Mononuclear cell (primary cell): ENCODE data around the gene MGLL. TPM values are rescaled to one million over a fixed set of nuclear protein-coding genes. Genes with fewer than 3 reads are reported as not detected.

ENCODE experiments used
- H3K27me3 ChIP-seq: 2 replicates; pipeline ENCODE4 v1.6.0; 2011; ENCODE audit warnings: low read length, control low read depth; ENCODE audit not compliant: insufficient read depth
- H3K4me1 ChIP-seq: 2 replicates; pipeline ENCODE4 v1.5.1; 2011; ENCODE audit warnings: mild to moderate bottlenecking, low read length, control low read depth; ENCODE audit not compliant: insufficient read depth
- H3K4me3 ChIP-seq: 2 replicates; pipeline ENCODE4 v1.5.1; 2011; ENCODE audit warnings: mild to moderate bottlenecking, low read length, moderate library complexity
- H3K9me3 ChIP-seq: 2 replicates; pipeline ENCODE4 v1.5.1; 2011; ENCODE audit warnings: low read depth, mild to moderate bottlenecking, control low read depth, low read length
- total RNA-seq: library from RNA; depleted of rRNA; stranded (reverse); fragments of >200 nt; gene quantifications from one replicate; pipeline ENCODE4 v1.2.3, GENCODE V29; 2012

Gene MGLL
- total RNA-seq, 1 donor, result 10.7 TPM

DNA sequence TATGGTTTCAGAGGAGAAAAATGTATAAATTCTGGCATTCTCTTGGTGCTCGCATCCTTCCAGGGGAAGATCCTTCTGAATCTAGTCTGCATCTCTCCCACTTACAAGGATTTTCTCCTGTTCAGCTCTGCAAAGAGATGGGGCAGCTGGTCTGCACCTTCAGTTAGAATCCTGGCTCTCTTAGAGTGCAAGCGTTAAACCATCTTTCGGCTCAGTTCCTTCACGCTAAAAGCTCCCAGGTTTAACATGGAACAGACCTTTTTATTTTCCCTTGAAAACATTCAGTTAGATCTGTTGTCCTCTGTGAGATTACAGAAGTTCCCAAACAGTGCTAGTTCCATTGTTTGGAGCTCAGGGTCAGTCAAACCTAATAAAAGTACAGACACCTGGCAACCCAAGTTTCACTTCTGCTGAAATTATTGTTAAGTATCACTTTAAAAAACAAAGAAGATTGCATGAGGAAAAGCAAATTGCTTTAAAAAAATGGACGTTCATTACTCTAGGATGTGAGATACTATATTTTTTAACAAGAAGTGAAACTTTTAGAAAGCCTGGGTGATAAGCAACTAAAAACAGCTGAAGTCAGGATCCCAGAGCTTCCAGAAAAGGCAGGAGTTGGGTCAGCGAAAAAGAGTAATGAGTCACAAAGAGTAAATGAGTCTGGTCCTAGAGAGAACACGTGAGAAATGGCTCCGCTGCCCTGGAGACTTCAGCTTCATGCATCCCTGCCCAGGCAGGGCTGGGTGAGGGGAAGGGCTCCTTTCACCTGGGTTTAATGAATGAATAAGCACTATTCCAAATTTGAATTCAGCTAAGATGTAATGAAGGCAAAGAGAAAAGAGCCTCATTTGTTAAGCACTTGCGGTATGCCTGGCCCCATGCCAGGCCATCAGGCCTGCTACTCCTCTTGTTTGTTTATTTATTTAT is 86.3 kb downstream of the MGLL start:
- Histone ChIP-seq H3K27me3 (no peaks in the 10 kb centered on the region), H3K4me1 (peaks cover 55% of the 10 kb centered on the region), H3K9me3 (no peaks in the 10 kb centered on the region), H3K4me3 (no peak overlapping the region)

DNA sequence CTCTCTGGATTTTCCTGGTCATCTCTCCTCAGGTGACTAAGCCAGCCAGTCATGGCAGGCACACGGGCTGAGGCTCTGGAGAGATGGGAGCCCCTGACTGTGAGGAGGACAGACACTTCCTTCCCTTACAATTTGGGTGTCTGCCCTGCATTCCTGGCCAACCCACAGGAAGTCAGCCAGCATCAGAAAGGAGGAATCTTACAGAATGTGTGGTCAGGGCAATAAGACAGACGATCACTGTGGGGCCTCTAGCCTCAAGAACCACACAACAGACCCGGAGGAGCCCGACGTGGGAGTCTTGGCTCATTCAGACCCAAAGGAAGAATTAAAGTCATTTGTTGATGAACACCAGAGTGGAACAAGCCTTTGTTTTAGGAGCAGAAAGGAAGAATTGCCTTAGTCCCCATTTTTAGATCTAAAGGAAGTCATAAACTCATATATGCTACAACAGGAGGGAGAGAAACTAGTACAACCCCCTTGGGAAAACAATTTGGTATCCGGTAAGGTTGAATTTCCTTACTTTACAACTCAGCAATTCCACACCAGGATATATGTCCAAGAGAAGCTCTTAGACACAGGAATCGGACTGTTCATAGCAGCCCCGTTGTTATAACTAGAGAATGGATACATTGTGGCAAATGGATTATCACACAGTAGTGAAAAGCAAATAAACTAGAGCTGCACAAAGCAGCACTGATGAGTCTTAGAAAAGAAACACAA is 87.4 kb downstream of the MGLL start:
- Histone ChIP-seq H3K27me3 (no peaks in the 10 kb centered on the region), H3K9me3 (no peaks in the 10 kb centered on the region), H3K4me1 (peaks cover 65% of the 10 kb centered on the region), H3K4me3 (no peak overlapping the region)

DNA sequence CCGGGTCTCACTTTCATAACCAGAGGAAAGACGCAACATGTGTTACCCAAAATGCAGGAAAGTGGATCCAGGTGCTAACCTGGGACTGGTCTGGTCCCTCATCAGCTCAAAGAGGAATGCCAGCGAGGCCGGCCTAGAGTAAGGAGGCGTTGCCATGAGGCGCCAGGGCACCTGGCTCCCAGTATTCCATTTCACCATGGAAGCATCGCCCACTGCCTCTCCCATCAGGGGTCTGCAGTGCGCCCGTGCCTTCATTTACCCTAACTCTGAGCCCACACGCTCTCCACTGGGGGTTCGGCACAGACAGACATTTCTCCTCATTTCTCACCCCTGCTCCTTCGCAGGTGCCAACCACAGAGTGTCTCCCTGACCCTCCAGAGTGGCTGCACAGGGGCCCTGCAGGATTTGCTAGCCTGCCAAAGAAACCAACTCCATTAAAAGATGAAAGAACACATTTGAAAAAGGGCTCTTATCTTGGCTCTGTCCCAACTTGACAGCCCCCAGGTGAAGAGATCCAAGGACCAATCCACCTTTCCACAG is 88.1 kb downstream of the MGLL start:
- no peaks in the 10 kb centered on the region for H3K27me3 ChIP-seq
- H3K9me3 ChIP-seq, result no peaks in the 10 kb centered on the region
- no peak overlapping the region for H3K4me3 ChIP-seq
- peaks cover 71% of the 10 kb centered on the region for H3K4me1 ChIP-seq

DNA sequence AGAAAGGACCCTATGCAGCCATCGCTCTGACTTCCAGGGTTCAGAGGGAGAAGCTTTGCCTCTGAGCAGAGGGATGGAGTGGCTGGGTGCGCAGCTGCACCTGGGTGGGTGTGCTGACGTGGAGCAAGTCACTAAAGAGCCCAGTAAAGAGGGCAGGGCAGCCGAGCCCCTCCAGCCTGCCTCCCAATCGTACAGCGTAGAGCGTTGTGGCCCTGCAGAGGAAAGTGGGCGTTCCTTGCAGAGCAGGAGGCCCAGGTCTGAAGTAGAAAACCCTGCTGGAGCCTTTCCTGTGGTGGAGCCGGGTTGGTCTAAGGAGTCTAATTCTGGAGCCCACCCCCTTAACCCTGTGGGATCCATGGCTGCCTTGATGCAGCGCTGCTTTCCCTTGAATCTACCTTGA is 88.5 kb downstream of the MGLL start:
- Histone ChIP-seq H3K27me3 (no peaks in the 10 kb centered on the region), H3K9me3 (no peaks in the 10 kb centered on the region), H3K4me1 (peaks cover 75% of the 10 kb centered on the region), H3K4me3 (no peak overlapping the region)

DNA sequence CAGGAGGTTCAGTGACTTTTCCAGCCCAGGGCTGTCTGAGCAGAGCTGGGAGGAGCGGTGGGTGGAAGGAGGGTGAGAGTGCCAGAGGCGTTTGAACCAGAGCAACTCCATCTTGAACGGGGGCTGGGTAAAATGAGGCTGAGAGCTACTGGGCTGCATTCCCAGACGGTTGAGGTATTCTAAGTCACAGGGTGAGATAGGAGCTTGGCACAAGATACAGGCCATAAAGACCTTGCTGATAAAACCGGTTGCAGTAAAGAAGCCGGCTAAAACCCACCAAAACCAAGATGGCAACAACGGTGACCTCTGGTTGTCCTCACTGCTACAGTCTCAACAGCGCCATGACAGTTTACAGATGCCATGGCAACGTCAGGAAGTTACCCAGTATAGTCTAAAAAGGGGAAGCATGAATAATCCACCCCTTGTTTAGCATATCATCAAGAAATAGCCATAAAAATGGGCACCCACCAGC is 89.4 kb downstream of the MGLL start:
- Histone ChIP-seq H3K4me1 (peaks cover 67% of the 10 kb centered on the region), H3K4me3 (no peak overlapping the region), H3K9me3 (no peaks in the 10 kb centered on the region), H3K27me3 (no peaks in the 10 kb centered on the region)

DNA sequence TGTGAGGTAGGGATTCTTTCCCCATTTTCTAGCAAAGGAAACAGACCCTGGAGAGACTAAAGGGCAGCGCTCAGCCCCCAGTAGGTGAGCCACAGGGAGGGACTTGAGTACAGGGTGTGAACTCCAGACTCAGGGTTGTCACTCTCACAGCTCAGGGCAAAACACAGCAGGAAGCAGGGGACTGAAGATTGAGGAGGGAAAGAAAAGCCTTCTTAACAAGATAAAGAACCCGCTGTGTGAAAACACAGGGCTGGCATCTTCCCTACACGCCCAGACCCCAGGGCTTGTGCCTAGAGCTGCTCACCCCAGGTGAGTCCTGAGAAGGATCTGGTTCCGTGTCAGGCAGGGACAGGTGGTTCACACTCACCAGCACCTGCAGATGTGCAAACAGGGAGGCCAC is 90.0 kb downstream of the MGLL start:
- H3K4me1 ChIP-seq, result peaks cover 61% of the 10 kb centered on the region
- no peaks in the 10 kb centered on the region for H3K27me3 ChIP-seq
- no peak overlapping the region for H3K4me3 ChIP-seq
- H3K9me3 ChIP-seq, result no peaks in the 10 kb centered on the region

DNA sequence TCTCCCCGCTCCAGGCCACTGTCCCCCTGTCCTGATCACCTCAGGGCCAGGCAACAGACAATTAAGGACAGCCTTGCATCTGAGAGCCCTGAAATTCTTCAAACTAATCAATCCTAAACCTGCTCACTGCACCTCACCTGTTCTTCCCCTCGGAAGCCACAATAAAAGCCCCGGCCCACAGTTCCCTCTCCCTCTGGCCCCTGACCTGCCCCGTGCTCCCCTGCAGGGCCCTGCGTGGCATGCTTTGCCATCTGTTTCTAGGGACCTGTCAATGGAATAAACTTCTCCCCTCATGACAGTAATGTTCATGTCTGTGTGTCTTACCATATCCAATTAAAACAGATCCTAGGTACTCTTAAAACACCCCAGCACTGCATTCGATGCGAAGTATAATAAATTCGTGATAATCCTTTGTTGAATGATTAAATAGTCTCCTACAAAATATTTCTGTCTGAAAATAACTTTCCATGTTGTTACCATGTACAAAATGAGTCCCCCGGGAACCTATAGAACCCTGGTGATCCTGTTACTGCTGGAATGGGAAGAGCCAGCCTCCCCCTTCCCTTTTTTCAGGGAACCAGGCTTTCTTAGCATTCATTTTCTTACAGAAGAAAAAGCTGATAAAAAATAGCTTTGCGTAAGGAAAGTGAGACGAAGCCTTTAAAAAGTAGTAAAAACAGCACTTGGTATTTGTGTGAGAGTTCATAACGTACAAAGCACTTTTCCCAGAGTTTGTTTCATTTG is 90.6 kb downstream of the MGLL start:
- Histone ChIP-seq H3K4me3 (no peak overlapping the region), H3K27me3 (no peaks in the 10 kb centered on the region), H3K4me1 (peaks cover 55% of the 10 kb centered on the region), H3K9me3 (no peaks in the 10 kb centered on the region)

DNA sequence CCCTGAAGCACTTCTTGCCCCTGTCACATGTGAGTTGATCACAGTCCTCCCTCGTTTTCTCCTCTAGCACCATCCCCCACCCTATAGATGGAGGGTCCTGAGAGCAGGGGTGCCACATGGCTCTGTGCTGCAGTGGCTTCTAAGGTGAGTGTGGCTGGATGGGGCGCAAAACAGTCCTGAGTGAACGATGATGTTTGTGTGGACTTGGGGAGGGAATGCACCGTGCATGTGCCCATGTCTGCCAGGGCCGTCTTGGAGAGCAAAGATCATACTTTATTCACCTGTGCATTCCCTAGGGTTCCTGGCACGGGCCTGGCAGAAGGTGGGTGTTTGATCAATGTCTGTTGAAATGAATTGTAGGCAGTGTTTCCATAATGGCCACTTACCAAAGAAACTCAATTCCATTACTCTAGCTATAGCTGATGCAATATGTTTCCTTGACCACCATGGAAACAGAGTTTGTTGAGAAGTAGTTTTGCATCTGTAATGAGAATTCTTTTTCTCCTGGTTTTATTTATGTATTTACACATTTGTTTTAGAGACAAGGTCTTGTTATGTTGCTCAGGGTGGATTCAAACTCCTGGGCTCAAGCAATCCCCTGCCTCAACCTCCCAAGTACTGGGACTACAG is 91.5 kb downstream of the MGLL start:
- Histone ChIP-seq H3K9me3 (no peaks in the 10 kb centered on the region), H3K4me3 (no peak overlapping the region), H3K27me3 (no peaks in the 10 kb centered on the region), H3K4me1 (peaks cover 47% of the 10 kb centered on the region)

DNA sequence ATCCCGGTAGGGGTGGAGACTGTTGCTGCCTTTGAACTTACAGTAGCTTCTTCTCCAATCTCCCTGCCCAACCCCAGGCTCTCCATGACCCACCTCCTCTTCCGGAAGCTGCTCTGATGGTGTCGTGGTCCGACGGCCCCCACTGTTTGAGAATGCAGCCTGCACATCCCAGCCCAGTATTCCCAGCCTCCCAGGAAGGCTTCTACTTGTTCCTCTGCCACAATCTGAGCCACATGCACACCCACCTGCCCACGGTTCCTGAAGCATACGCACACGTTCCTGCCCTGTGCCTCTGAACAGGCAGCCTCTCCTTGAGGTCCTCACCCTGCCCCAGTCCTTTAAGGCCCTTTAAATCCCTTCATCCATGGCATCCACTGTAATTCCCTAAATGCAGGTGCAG is 92.1 kb downstream of the MGLL start:
- Histone ChIP-seq H3K4me1 (peaks cover 41% of the 10 kb centered on the region), H3K4me3 (no peak overlapping the region), H3K27me3 (no peaks in the 10 kb centered on the region), H3K9me3 (no peaks in the 10 kb centered on the region)

DNA sequence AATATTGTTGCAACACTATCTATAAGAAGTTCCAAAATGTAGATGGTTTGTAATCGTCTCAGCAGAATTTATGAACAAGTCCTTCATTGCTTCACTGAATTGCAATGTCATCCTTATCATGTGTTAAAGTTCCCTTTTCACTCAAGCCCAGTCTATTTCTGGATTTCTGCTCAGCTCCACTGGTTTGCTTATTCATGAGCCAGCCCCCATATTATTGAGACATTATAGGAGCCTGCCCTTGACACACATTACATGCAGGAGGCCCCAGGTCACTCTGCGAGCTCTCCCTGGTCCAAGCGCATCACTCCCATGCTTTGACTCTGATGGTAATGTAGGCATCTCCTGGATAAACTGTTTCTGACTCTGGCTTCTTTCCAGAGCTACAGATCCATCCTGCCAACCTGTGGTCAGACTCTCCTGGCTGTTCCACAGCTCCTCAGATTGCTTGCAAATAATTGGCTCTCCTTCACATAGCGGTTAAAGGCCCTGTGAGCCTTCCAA is 92.7 kb downstream of the MGLL start:
- H3K4me3 ChIP-seq, result no peak overlapping the region
- no peaks in the 10 kb centered on the region for H3K27me3 ChIP-seq
- H3K9me3 ChIP-seq, result no peaks in the 10 kb centered on the region
- H3K4me1 ChIP-seq, result peaks cover 35% of the 10 kb centered on the region

DNA sequence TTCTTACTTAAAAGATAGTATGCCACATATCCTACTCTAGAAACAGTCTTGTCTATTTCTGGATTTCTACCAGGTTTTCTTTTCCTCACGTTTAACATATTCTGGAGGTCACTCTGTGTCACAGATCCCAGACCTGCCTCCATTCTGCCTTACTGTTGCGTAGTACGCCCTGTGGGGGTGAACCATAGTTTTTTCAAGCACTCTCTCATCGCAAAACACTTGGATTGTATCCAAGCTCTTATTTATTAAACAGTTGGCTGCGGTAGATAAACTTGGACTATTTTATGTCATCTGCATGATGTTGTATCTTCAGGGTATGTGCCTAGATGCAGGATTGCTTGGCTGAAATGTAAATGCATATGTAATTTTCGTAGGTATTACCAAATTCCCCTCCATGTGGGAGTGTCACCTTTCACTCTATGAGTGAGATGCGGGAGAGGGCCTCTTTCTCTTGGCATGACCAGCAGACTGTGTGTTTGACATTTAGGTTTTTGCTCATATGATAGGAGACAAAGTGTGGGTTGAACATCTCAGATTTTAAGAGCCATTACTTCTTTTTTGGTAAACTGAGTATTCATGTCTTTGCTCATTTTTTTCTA is 93.8 kb downstream of the MGLL start:
- no peaks in the 10 kb centered on the region for H3K27me3 ChIP-seq
- no peak overlapping the region for H3K4me3 ChIP-seq
- H3K4me1 ChIP-seq, result peaks cover 24% of the 10 kb centered on the region
- H3K9me3 ChIP-seq, result no peaks in the 10 kb centered on the region

DNA sequence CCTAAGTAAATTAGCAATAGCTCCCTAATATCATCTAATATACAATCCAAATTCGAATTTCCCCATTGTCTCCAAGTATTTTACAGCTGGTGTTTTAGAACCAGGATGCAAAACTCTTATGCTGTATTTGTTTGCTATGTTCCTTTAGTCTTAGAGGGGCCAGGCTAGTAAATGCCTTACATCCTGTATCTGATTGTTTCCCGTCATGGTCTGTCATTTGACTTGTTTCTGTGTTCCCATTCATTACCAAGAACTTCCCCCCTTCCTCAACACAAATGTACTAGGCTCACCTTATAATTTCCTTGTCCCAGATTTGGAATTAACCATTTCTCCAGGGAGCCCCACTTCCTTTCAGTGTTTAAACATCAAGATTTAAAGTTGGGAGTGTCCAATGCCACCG is 95.4 kb downstream of the MGLL start:
- Histone ChIP-seq H3K4me1 (peaks cover 20% of the 10 kb centered on the region), H3K4me3 (no peak overlapping the region), H3K9me3 (no peaks in the 10 kb centered on the region), H3K27me3 (no peaks in the 10 kb centered on the region)

DNA sequence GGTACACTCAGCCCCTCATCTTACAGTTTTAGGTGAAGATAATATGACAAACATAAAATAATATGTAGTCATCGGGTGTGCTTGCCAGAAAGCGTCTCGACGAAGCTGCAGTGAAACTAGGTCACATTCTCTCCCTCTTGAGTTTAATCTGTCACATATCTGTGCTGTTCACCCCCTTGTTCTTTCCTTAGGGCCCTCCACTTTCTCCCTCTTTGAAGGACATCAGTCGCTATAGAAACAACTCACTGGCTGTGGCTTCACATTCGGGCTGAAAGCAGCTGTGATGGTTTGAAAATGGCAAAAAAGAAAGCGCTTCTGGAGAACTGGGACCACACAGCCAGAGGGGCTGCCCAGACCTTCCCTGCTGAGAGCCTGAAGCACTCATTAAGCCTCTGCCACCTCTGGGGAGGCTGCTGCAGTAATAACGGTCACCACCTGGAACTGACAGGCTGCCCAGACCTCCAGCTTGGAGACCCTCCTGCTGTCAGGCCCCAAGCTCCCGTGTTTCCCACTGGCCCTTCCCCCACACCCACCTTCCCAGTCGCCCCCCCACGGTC is 99.2 kb downstream of the MGLL start:
- H3K9me3 ChIP-seq, result no peaks in the 10 kb centered on the region
- no peak overlapping the region for H3K4me3 ChIP-seq
- H3K27me3 ChIP-seq, result no peaks in the 10 kb centered on the region
- H3K4me1 ChIP-seq, result no peaks in the 10 kb centered on the region
